BLaER1 (cell line): ENCODE measurements around the gene GGTLC2.
"Not testable (repeated sequence)": the region's sequence is repeated elsewhere in the genome, so short reads cannot be mapped to it uniquely, and the experiment has no call there.

ENCODE experiments used
- H3K27ac ChIP-seq: shearing (Covaris generic); formaldehyde crosslinking; 2 replicates; pipeline ENCODE4 v1.8.1; 2022
- H3K27me3 ChIP-seq: shearing (Covaris generic); formaldehyde crosslinking; 2 replicates; pipeline ENCODE4 v1.8.1; 2022
- H3K36me3 ChIP-seq: shearing (Covaris generic); formaldehyde crosslinking; 2 replicates; pipeline ENCODE4 v1.8.1; 2022
- H3K4me1 ChIP-seq: shearing (Covaris generic); formaldehyde crosslinking; 2 replicates; pipeline ENCODE4 v1.8.1; 2022
- H3K4me2 ChIP-seq: shearing (Covaris generic); formaldehyde crosslinking; 2 replicates; pipeline ENCODE4 v1.8.1; 2022
- H3K4me3 ChIP-seq: shearing (Covaris generic); formaldehyde crosslinking; 2 replicates; pipeline ENCODE4 v1.8.1; 2022
- H3K9ac ChIP-seq: shearing (Covaris generic); formaldehyde crosslinking; 2 replicates; pipeline ENCODE4 v1.8.1; 2022
- H3K9me3 ChIP-seq: shearing (Covaris generic); formaldehyde crosslinking; 2 replicates; pipeline ENCODE4 v1.8.1; 2022
- H4K20me1 ChIP-seq: shearing (Covaris generic); formaldehyde crosslinking; 2 replicates; pipeline ENCODE4 v1.8.1; 2022
- Cebpa-rat ChIP-seq: shearing (Covaris generic); IDR thresholded peaks from 2 replicates; pipeline ENCODE4 v1.8.1; 2022

GGTLC2 gene

GRCh38 chr22:22644314-22644713 lies at the start of gene GGTLC2:
Gene GGTLC2 (plus strand): TSS chr22:22644614. CDS start chr22:22646346, 1,732 bp downstream.
- not testable (repeated sequence) for H3K9ac ChIP-seq, H3K27me3 ChIP-seq, H3K4me2 ChIP-seq, H3K27ac ChIP-seq, H3K4me3 ChIP-seq, H3K4me1 ChIP-seq, H4K20me1 ChIP-seq, H3K36me3 ChIP-seq, H3K9me3 ChIP-seq

- no peaks in the 10 kb centered on the region for H4K20me1 ChIP-seq
- TF ChIP-seq Cebpa-rat, result no peak
- no peak overlapping the region for H3K27ac ChIP-seq
- H3K9me3 ChIP-seq, result no peaks in the 10 kb centered on the region
- no peak overlapping the region for H3K4me3 ChIP-seq
- no peak overlapping the region for H3K4me2 ChIP-seq
- no peaks in the 10 kb centered on the region for H3K36me3 ChIP-seq
- H3K9ac ChIP-seq, result no peak overlapping the region
- peaks cover 39% of the 10 kb centered on the region for H3K4me1 ChIP-seq
- no peaks in the 10 kb centered on the region for H3K27me3 ChIP-seq
Measured at GRCh38 chr22:22595001-22595835, 49.2 kb upstream of the GGTLC2 start.

- H3K27me3 ChIP-seq, result no peaks in the 10 kb centered on the region
- H3K9ac ChIP-seq, result no peak overlapping the region
- no peaks in the 10 kb centered on the region for H3K36me3 ChIP-seq
- H3K27ac ChIP-seq, result no peak overlapping the region; the same call in 1 of the 2 replicates
- H3K4me3 ChIP-seq, result no peak overlapping the region
- peaks cover 49% of the 10 kb centered on the region for H3K4me1 ChIP-seq
- H3K9me3 ChIP-seq, result no peaks in the 10 kb centered on the region
- no peak for TF ChIP-seq Cebpa-rat
- H3K4me2 ChIP-seq, result peak overlapping the region; percentile 84
- H4K20me1 ChIP-seq, result no peaks in the 10 kb centered on the region
Measured at GRCh38 chr22:22598144-22598543, 46.3 kb upstream of the GGTLC2 start.

- no peaks in the 10 kb centered on the region for H3K9me3 ChIP-seq
- no peak overlapping the region for H3K4me3 ChIP-seq
- H3K27me3 ChIP-seq, result no peaks in the 10 kb centered on the region
- H3K4me2 ChIP-seq, result peak overlapping the region; percentile 84
- no peaks in the 10 kb centered on the region for H4K20me1 ChIP-seq
- H3K9ac ChIP-seq, result no peak overlapping the region
- peaks cover 55% of the 10 kb centered on the region for H3K4me1 ChIP-seq
- H3K27ac ChIP-seq, result no peak overlapping the region
- H3K36me3 ChIP-seq, result no peaks in the 10 kb centered on the region
- no peak for TF ChIP-seq Cebpa-rat
Measured at GRCh38 chr22:22599248-22599647, 45.2 kb upstream of the GGTLC2 start.

- no peak for TF ChIP-seq Cebpa-rat
- H3K4me3 ChIP-seq, result no peak overlapping the region
- H3K36me3 ChIP-seq, result no peaks in the 10 kb centered on the region
- no peaks in the 10 kb centered on the region for H3K27me3 ChIP-seq
- no peaks in the 10 kb centered on the region for H4K20me1 ChIP-seq
- no peak overlapping the region for H3K4me2 ChIP-seq
- H3K4me1 ChIP-seq, result peaks cover 64% of the 10 kb centered on the region
- H3K9me3 ChIP-seq, result no peaks in the 10 kb centered on the region
- H3K9ac ChIP-seq, result no peak overlapping the region
- no peak overlapping the region for H3K27ac ChIP-seq
Measured at GRCh38 chr22:22600531-22601261, 43.7 kb upstream of the GGTLC2 start.

GRCh38 chr22:22603470-22603947 lies 40.9 kb upstream of the GGTLC2 start:
- no peaks in the 10 kb centered on the region for H3K36me3 ChIP-seq
- peak overlapping the region; percentile 84 for H3K4me2 ChIP-seq
- peaks cover 53% of the 10 kb centered on the region for H3K4me1 ChIP-seq
- no peak overlapping the region for H3K27ac ChIP-seq
- 0 out of 2 replicates have a peak overlapping the region, but pooled peaks have one; percentile 1 for H3K4me3 ChIP-seq
- no peaks in the 10 kb centered on the region for H4K20me1 ChIP-seq
- no peak for TF ChIP-seq Cebpa-rat
- peaks cover 8% of the 10 kb centered on the region for H3K9me3 ChIP-seq
- no peak overlapping the region for H3K9ac ChIP-seq
- no peaks in the 10 kb centered on the region for H3K27me3 ChIP-seq

GRCh38 chr22:22604326-22605073 lies 39.9 kb upstream of the GGTLC2 start:
- Histone ChIP-seq H3K4me2 (peak overlapping the region; percentile 84), H3K27me3 (no peaks in the 10 kb centered on the region)

GRCh38 chr22:22605074-22605404 lies 39.4 kb upstream of the GGTLC2 start:
- H3K27ac ChIP-seq, result peak overlapping the region; percentile 62
- peaks cover 8% of the 10 kb centered on the region for H3K9me3 ChIP-seq
- H3K27me3 ChIP-seq, result no peaks in the 10 kb centered on the region
- no peaks in the 10 kb centered on the region for H4K20me1 ChIP-seq
- no peak overlapping the region; the same call in 1 of the 2 replicates for H3K9ac ChIP-seq
- TF ChIP-seq Cebpa-rat, result no peak
- no peaks in the 10 kb centered on the region for H3K36me3 ChIP-seq
- peaks cover 44% of the 10 kb centered on the region for H3K4me1 ChIP-seq
- H3K4me2 ChIP-seq, result peak overlapping the region; percentile 84
- H3K4me3 ChIP-seq, result no peak overlapping the region

More at GRCh38 chr22:22604326-22605073, 39.9 kb upstream of the GGTLC2 start:
- peaks cover 8% of the 10 kb centered on the region for H3K9me3 ChIP-seq
- H3K9ac ChIP-seq, result no peak overlapping the region; the same call in 1 of the 2 replicates
- H3K36me3 ChIP-seq, result no peaks in the 10 kb centered on the region
- peak overlapping the region; percentile 62 for H3K27ac ChIP-seq
- no peaks in the 10 kb centered on the region for H4K20me1 ChIP-seq
- TF ChIP-seq Cebpa-rat, result no peak
- peaks cover 49% of the 10 kb centered on the region for H3K4me1 ChIP-seq
- peak overlapping the region; percentile 1 for H3K4me3 ChIP-seq

GRCh38 chr22:22608022-22608421 lies 36.4 kb upstream of the GGTLC2 start:
- H3K9me3 ChIP-seq, H3K4me3 ChIP-seq, H3K27me3 ChIP-seq, H3K36me3 ChIP-seq, H3K27ac ChIP-seq, H3K4me2 ChIP-seq, H3K9ac ChIP-seq, H4K20me1 ChIP-seq: not testable (repeated sequence)
- peaks cover 35% of the 10 kb centered on the region for H3K4me1 ChIP-seq

GRCh38 chr22:22609291-22609690 lies 35.1 kb upstream of the GGTLC2 start:
- Histone ChIP-seq H3K27ac (no peak overlapping the region), H4K20me1 (no peaks in the 10 kb centered on the region), H3K9ac (no peak overlapping the region), H3K9me3 (peaks cover 8% of the 10 kb centered on the region), H3K36me3 (no peaks in the 10 kb centered on the region), H3K4me1 (peaks cover 35% of the 10 kb centered on the region), H3K4me3 (no peak overlapping the region), H3K27me3 (no peaks in the 10 kb centered on the region), H3K4me2 (peak overlapping the region; percentile 30)
- TF ChIP-seq Cebpa-rat, result no peak
